ENCODE data around the gene ATXN7L1.
"Not testable (repeated sequence)": the region's sequence is repeated elsewhere in the genome, so short reads cannot be mapped to it uniquely, and the experiment has no call there.

Gene ATXN7L1

GRCh38 chr7:105602325-105603305 lies 273.8 kb downstream of the ATXN7L1 start:
- DNase-seq, result no peak

- no peak for DNase-seq
These were observed 275.5 kb downstream of the ATXN7L1 start for GRCh38 chr7:105600720-105601550.

- DNase-seq, result no peak
These were observed 276.8 kb downstream of the ATXN7L1 start for GRCh38 chr7:105599551-105599950.

- DNase-seq, result not testable (repeated sequence)
These were observed 277.3 kb downstream of the ATXN7L1 start for GRCh38 chr7:105599080-105599479.

GRCh38 chr7:105596866-105597265 lies 279.5 kb downstream of the ATXN7L1 start:
- DNase-seq, result no peak

GRCh38 chr7:105594034-105594433 lies 282.4 kb downstream of the ATXN7L1 start:
- no peak for DNase-seq

GRCh38 chr7:105591522-105591921 lies 284.9 kb downstream of the ATXN7L1 start:
- DNase-seq, result no peak

GRCh38 chr7:105590793-105591192 lies 285.6 kb downstream of the ATXN7L1 start:
- DNase-seq, result no peak

- DNase-seq, result peak in 3 of 5 donors; percentile 14 to 65 (median 22)
These were observed 286.9 kb downstream of the ATXN7L1 start for GRCh38 chr7:105589356-105590077.

- no peak for DNase-seq
These were observed 288.3 kb downstream of the ATXN7L1 start for GRCh38 chr7:105587909-105588635.

- no peak for DNase-seq
These were observed 290.4 kb downstream of the ATXN7L1 start for GRCh38 chr7:105585850-105586500.

- DNase-seq, result no peak
These were observed 292.2 kb downstream of the ATXN7L1 start for GRCh38 chr7:105584165-105584564.

- DNase-seq, result no peak
These were observed 293.3 kb downstream of the ATXN7L1 start for GRCh38 chr7:105583061-105583460.

GRCh38 chr7:105581066-105581811 lies 295.2 kb downstream of the ATXN7L1 start, which contains the start of gene EFCAB10:
Gene EFCAB10 (minus strand): TSS chr7:105581493. CDS start chr7:105581463, 30 bp downstream.
- peak; percentile 15 to 48 (median 17) for DNase-seq

GRCh38 chr7:105580022-105580740 lies 296.2 kb downstream of the ATXN7L1 start:
- no peak for DNase-seq

GRCh38 chr7:105578496-105578895 lies 297.9 kb downstream of the ATXN7L1 start:
- no peak for DNase-seq

GRCh38 chr7:105577251-105577650 lies 299.1 kb downstream of the ATXN7L1 start:
- DNase-seq, result no peak

- DNase-seq, result no peak
These were observed 304.5 kb downstream of the ATXN7L1 start for GRCh38 chr7:105571891-105572290.

- DNase-seq, result no peak
These were observed 308.6 kb downstream of the ATXN7L1 start for GRCh38 chr7:105567821-105568220.

- no peak for DNase-seq
These were observed 309.4 kb downstream of the ATXN7L1 start for GRCh38 chr7:105567024-105567423.
